HCT116 (cell line): Measurements from ENCODE around the gene ARRDC4. TPM values are rescaled to one million over a fixed set of nuclear protein-coding genes. Genes with fewer than 3 reads are reported as not detected.

Source experiments
- ATAC-seq: fragments of 200-7000 bp; cut with Tn5 transposase; 2 replicates; pipeline ENCODE4 v1.9.1; 2020; ENCODE audit warnings: mild to moderate bottlenecking, moderate library complexity
- BruUV-seq: library from RNA; stranded (reverse); fragments of 400-500 nt; replicated peaks from 2 replicates; lab custom pipeline; 2021; lab: Mats Ljungman, UMichigan
- CTCF ChIA-PET: fragments of 300-600 bp; sonication (Branson Sonifier 250); formaldehyde crosslinking; loops from one replicate; lab custom pipeline; 2021; ENCODE audit warnings: antibody characterized with exemption; lab: Charles Lee
- POLR2A ChIA-PET: fragments of 300-600, 350-600 bp; sonication (Branson Sonifier 250); formaldehyde crosslinking; loops from one replicate; lab custom pipeline; 2021; ENCODE audit warnings: antibody characterized with exemption; lab: Charles Lee
- RAD21 ChIA-PET, 2 experiments: fragments of 300-600 bp; sonication (Branson Sonifier 250); formaldehyde crosslinking; loops; one replicate each; lab custom pipeline; 2023; ENCODE audit warnings: low total read pairs in 2 of 2; ENCODE audit not compliant: uncharacterized antibody in 2 of 2, unreplicated experiment in 2 of 2, low non-redundant PET in 1 of 2; lab: Charles Lee
- DNase-seq: peaks from one replicate; pipeline ENCODE4 v3.0.0-alpha.2; 2010; ENCODE audit warnings: low read depth, low spot score
- H2AFZ ChIP-seq: fragments of 200-600 bp; shearing (Covaris generic), sonication (generic); 2 replicates; pipeline ENCODE4 v1.6.1; 2017; ENCODE audit warnings: low read depth, mixed run types, mixed read lengths, antibody characterized with exemption, low read length; ENCODE audit not compliant: poor library complexity, severe bottlenecking
- H3K27ac ChIP-seq: 2 replicates; pipeline ENCODE4 v1.5.1; 2012; ENCODE audit warnings: low read depth, low read length
- H3K27me3 ChIP-seq: fragments of 200-600 bp; sonication (generic); 2 replicates; pipeline ENCODE4 v1.6.1; 2016; ENCODE audit warnings: mixed run types, low read length, mixed read lengths; ENCODE audit not compliant: insufficient read depth
- H3K36me3 ChIP-seq, 2 experiments: fragments of 200-500 bp in 1 of 2; fragments of 200-600 bp in 1 of 2; sonication (Bioruptor generic) in 1 of 2; sonication (generic) in 1 of 2; 2 replicates each; pipeline versions ENCODE4 v1.5.1 to v1.6.1; 2014 to 2016; ENCODE audit warnings: low read length in 2 of 2, inconsistent platforms in 1 of 2, mixed read lengths in 1 of 2, mixed run types in 1 of 2; ENCODE audit not compliant: insufficient read depth in 2 of 2, control insufficient read depth in 1 of 2
- H3K4me1 ChIP-seq, 2 experiments: fragments of 200-600 bp in 1 of 2; sonication (generic) in 1 of 2; 2 replicates each; pipeline versions ENCODE4 v1.5.1 to v1.6.1; 2012 to 2017; ENCODE audit warnings: low read length in 2 of 2, inconsistent platforms in 1 of 2, mild to moderate bottlenecking in 1 of 2, mixed read lengths in 1 of 2, mixed run types in 1 of 2, moderate library complexity in 1 of 2; ENCODE audit not compliant: insufficient read depth in 2 of 2, control insufficient read depth in 1 of 2
- H3K4me2 ChIP-seq: fragments of 200-600 bp; sonication (generic); 2 replicates; pipeline ENCODE4 v1.6.1; 2017; ENCODE audit warnings: mixed run types, low read length, mixed read lengths
- H3K4me3 ChIP-seq, 2 experiments: fragments of 200-600 bp in 1 of 2; sonication (generic) in 1 of 2; replicated peaks in 1 of 2; 2 replicates each; pipeline ENCODE4 v1.5.1; 2011 to 2016; ENCODE audit warnings: low read length in 2 of 2, control low read depth in 1 of 2, low read depth in 1 of 2, mild to moderate bottlenecking in 1 of 2, mixed read lengths in 1 of 2, mixed run types in 1 of 2
- H3K79me2 ChIP-seq: fragments of 200-600 bp; sonication (generic); 2 replicates; pipeline ENCODE4 v1.6.1; 2017; ENCODE audit warnings: mild to moderate bottlenecking, mixed run types, low read length, moderate library complexity, mixed read lengths; ENCODE audit not compliant: insufficient read depth
- H3K9ac ChIP-seq: fragments of 200-600 bp; sonication (generic); 2 replicates; pipeline ENCODE4 v1.6.1; 2016; ENCODE audit warnings: low read length, mixed read lengths
- H3K9me2 ChIP-seq: fragments of 200-600 bp; sonication (generic), shearing (Covaris generic); 2 replicates; pipeline ENCODE4 v1.6.1; 2017; ENCODE audit warnings: mixed run types, mild to moderate bottlenecking, moderate library complexity; ENCODE audit not compliant: insufficient read depth
- H3K9me3 ChIP-seq, 2 experiments: fragments of 200-500 bp in 1 of 2; fragments of 200-600 bp in 1 of 2; sonication (Bioruptor generic) in 1 of 2; sonication (generic) in 1 of 2; 2 replicates each; pipeline ENCODE4 v1.6.1; 2014 to 2017; ENCODE audit warnings: low read length in 2 of 2, mixed read lengths in 2 of 2, inconsistent platforms in 1 of 2, low read depth in 1 of 2, mild to moderate bottlenecking in 1 of 2, mixed run types in 1 of 2, moderate library complexity in 1 of 2; ENCODE audit not compliant: control insufficient read depth in 1 of 2, insufficient read depth in 1 of 2
- H4K20me1 ChIP-seq: fragments of 200-600 bp; sonication (generic), shearing (Covaris generic); 2 replicates; pipeline ENCODE4 v1.6.1; 2017; ENCODE audit warnings: mixed run types, mild to moderate bottlenecking, moderate library complexity; ENCODE audit not compliant: insufficient read depth
- CEBPB ChIP-seq: IDR thresholded peaks from 2 replicates; pipeline ENCODE4 v1.6.1; 2012; ENCODE audit warnings: low read depth
- EGR1 ChIP-seq: IDR thresholded peaks from 2 replicates; pipeline ENCODE4 v1.6.1; 2012; ENCODE audit warnings: low read depth
- EZH2phosphoT487 ChIP-seq: fragments of 200-600 bp; IDR thresholded peaks from 2 replicates; pipeline ENCODE4 v1.6.1; 2018; ENCODE audit warnings: antibody characterized with exemption, borderline replicate concordance
- FOSL1 ChIP-seq: IDR thresholded peaks from 2 replicates; pipeline ENCODE4 v1.6.1; 2012; ENCODE audit warnings: low read depth
- POLR2AphosphoS5 ChIP-seq: IDR thresholded peaks from 2 replicates; pipeline ENCODE4 v1.6.1; 2011; ENCODE audit warnings: mild to moderate bottlenecking, low read depth, low read length, moderate library complexity
- RAD21 ChIP-seq: IDR thresholded peaks from 2 replicates; pipeline ENCODE4 v1.6.1; 2012; ENCODE audit warnings: low read depth, mild to moderate bottlenecking
- SP1 ChIP-seq: IDR thresholded peaks from 2 replicates; pipeline ENCODE4 v1.6.1; 2012; ENCODE audit warnings: low read depth
- SRF ChIP-seq: IDR thresholded peaks from 2 replicates; pipeline ENCODE4 v1.6.1; 2012; ENCODE audit warnings: low read depth
- TCF7L2 ChIP-seq: IDR thresholded peaks from 2 replicates; pipeline ENCODE4 v1.7.0; 2011; ENCODE audit warnings: borderline replicate concordance, inconsistent platforms; ENCODE audit not compliant: insufficient read depth, insufficient read length; ENCODE audit errors: extremely low read depth
- YY1 ChIP-seq: IDR thresholded peaks from 2 replicates; pipeline ENCODE4 v1.6.1; 2011; ENCODE audit warnings: low read length, low read depth, moderate library complexity, mild to moderate bottlenecking; ENCODE audit not compliant: insufficient replicate concordance; ENCODE audit errors: extremely low read depth
- ZFX ChIP-seq: fragments of 450-650 bp; IDR thresholded peaks from 2 replicates; pipeline ENCODE4 v1.6.1; 2017
- ZNF274 ChIP-seq: fragments of 200-500 bp; sonication (Bioruptor generic); IDR thresholded peaks from 2 replicates; pipeline ENCODE4 v1.6.1; 2014; ENCODE audit warnings: mild to moderate bottlenecking, low read depth, low read length, inconsistent platforms
- intact Hi-C: fragments of 100-400 bp; cut with micrococcal nuclease; formaldehyde crosslinking; loops from 2 replicates; pipeline ENCODE4 v1.10.0; 2022
- total RNA-seq: library from RNA; stranded (reverse); gene quantifications from one replicate; pipeline ENCODE4 v1.2.1, GENCODE V29; 2021; ENCODE audit not compliant: unreplicated experiment
- TF ChIP-seq, protein P1 (sequence below), 3 experiments: fragments of 200-600 bp in 1 of 3; sonication (generic) in 1 of 3; IDR thresholded peaks in 2 of 3; conservative IDR thresholded peaks in 1 of 3; 2 replicates each; pipeline ENCODE4 v1.5.1; 2012 to 2017; ENCODE audit warnings: low read depth in 2 of 3, low read length in 2 of 3, antibody characterized with exemption in 1 of 3, borderline replicate concordance in 1 of 3, control low read depth in 1 of 3, mild to moderate bottlenecking in 1 of 3, mixed read lengths in 1 of 3, mixed run types in 1 of 3, moderate library complexity in 1 of 3; ENCODE audit not compliant: insufficient read depth in 1 of 3
- TF ChIP-seq, protein P2 (sequence below): IDR thresholded peaks from 2 replicates; pipeline ENCODE4 v1.6.1; 2011; ENCODE audit warnings: mild to moderate bottlenecking, low read length, moderate library complexity; ENCODE audit not compliant: insufficient replicate concordance; ENCODE audit errors: extremely low read depth

The ARRDC4 gene
- total RNA-seq, 1 experiment from 2014 or later: 19.6 TPM

DNA sequence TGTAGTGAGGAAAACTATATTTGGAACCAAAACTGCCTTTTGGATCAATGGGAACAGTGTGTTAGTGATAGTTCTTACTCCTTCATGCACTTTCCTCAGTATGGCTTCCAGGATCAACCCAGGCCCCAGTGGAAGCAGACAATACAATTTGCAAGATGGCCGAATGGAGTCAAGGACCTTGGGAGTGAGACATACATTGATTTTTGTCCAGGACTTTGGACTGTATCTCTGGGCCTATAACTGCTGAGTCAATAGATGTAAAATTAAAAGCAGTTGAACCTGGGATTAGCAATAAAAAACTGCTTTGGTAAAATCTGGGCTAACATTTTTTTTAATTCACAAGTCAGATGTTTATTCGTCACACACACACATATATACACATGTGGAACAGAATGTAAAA is 1.8 kb downstream of the ARRDC4 start (continued):
- TF ChIP-seq TCF7L2: no peak
- no peak for TF ChIP-seq SRF
- no peak for TF ChIP-seq SP1
- TF ChIP-seq, protein P1, sequence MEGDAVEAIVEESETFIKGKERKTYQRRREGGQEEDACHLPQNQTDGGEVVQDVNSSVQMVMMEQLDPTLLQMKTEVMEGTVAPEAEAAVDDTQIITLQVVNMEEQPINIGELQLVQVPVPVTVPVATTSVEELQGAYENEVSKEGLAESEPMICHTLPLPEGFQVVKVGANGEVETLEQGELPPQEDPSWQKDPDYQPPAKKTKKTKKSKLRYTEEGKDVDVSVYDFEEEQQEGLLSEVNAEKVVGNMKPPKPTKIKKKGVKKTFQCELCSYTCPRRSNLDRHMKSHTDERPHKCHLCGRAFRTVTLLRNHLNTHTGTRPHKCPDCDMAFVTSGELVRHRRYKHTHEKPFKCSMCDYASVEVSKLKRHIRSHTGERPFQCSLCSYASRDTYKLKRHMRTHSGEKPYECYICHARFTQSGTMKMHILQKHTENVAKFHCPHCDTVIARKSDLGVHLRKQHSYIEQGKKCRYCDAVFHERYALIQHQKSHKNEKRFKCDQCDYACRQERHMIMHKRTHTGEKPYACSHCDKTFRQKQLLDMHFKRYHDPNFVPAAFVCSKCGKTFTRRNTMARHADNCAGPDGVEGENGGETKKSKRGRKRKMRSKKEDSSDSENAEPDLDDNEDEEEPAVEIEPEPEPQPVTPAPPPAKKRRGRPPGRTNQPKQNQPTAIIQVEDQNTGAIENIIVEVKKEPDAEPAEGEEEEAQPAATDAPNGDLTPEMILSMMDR (IDR thresholded peaks at IDR 0.05 in 2 of 3, conservative IDR thresholded peaks at IDR 0.05 in 1 of 3; ENCODE audit: borderline replicate concordance in 1 of 3, insufficient read depth in 1 of 3, low read depth in 2 of 3, low read length in 2 of 3): no peak
- no peak for TF ChIP-seq POLR2AphosphoS5

DNA sequence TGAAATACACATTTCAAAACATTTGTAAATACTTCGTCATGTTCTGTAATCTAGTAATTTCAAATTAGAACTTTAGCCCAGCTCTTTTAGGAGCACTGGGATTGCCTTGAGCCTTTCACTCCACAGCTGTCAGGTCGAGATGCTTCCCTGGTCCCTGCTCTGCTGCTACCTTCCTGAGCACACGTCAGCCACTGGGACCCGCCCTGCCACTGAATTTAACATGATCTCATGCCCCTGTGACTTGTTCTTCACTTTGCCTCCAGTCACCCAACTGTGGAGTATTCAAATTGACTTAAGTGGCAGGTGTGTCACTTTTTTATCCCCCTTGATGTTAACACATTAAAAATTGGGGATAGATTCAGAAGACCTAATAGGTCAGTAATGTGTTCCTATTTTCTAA is 3.3 kb downstream of the ARRDC4 start:
- no peak overlapping the region for H3K4me3 ChIP-seq

More for the DNA sequence above, 3.3 kb downstream of the ARRDC4 start:
- DNase-seq (no peak), ATAC-seq (no peak)
- Histone ChIP-seq H3K79me2 (peaks cover 9% of the 10 kb centered on the region; the same call in 1 of the 2 replicates), H3K27ac (no peak overlapping the region), H3K27me3 (no peaks in the 10 kb centered on the region), H3K4me2 (no peak overlapping the region), H3K4me1 (peaks cover 5 to 17% of the 10 kb centered on the region in 2 experiments), H2AFZ (no peak overlapping the region), H4K20me1 (no peaks in the 10 kb centered on the region), H3K9me2 (no peaks in the 10 kb centered on the region), H3K36me3 (0 out of 4 replicates have a peak, but pooled peaks cover 0 to 3% of the 10 kb centered on the region in 2 experiments), H3K9ac (no peak overlapping the region), H3K9me3 (no peaks in the 10 kb centered on the region)
- ChIA-PET POLR2A (no interaction called here), RAD21 (no interaction called here), CTCF (no interaction called here)
- no peak; the same call in 1 of the 2 replicates for TF ChIP-seq POLR2AphosphoS5
- no peak for TF ChIP-seq SRF
- no peak for TF ChIP-seq EGR1
- TF ChIP-seq ZNF274: no peak
- no peak for TF ChIP-seq YY1
- no peak for TF ChIP-seq SP1
- no peak for TF ChIP-seq CEBPB
- TF ChIP-seq RAD21: no peak
- no peak for TF ChIP-seq EZH2phosphoT487
- TF ChIP-seq, protein P2, sequence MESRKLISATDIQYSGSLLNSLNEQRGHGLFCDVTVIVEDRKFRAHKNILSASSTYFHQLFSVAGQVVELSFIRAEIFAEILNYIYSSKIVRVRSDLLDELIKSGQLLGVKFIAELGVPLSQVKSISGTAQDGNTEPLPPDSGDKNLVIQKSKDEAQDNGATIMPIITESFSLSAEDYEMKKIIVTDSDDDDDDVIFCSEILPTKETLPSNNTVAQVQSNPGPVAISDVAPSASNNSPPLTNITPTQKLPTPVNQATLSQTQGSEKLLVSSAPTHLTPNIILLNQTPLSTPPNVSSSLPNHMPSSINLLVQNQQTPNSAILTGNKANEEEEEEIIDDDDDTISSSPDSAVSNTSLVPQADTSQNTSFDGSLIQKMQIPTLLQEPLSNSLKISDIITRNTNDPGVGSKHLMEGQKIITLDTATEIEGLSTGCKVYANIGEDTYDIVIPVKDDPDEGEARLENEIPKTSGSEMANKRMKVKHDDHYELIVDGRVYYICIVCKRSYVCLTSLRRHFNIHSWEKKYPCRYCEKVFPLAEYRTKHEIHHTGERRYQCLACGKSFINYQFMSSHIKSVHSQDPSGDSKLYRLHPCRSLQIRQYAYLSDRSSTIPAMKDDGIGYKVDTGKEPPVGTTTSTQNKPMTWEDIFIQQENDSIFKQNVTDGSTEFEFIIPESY: no peak
- no peak for TF ChIP-seq ZFX
- no peak for TF ChIP-seq FOSL1
- intact Hi-C loops: loop anchor here (5.0 kb wide), 1 partner anchor 684 kb away; the partner anchor contains the start of gene IGF1R
- BruUV-seq: no TSS peak
